Esophagus squamous epithelium (tissue), 4 donors: ENCODE measurements around the gene FAM222B.

Experiments
- POLR2A ChIP-seq, 4 donors: fragments of 450-650 bp; IDR thresholded peaks; one replicate each; pipeline ENCODE4 v1.6.1; 2017; ENCODE audit warnings: antibody characterized with exemption in 4 of 4, mild to moderate bottlenecking in 4 of 4, moderate library complexity in 3 of 4
- TF ChIP-seq, protein P1 (sequence below), 6 experiments: fragments of 450-650 bp in 4 of 6; fragments of 200-600 bp in 2 of 6; sonication (generic) in 2 of 6; IDR thresholded peaks; one replicate each; pipeline ENCODE4 v1.5.1; 2016 to 2019; ENCODE audit warnings: antibody characterized with exemption in 6 of 6, mild to moderate bottlenecking in 4 of 6, moderate library complexity in 4 of 6

DNA sequence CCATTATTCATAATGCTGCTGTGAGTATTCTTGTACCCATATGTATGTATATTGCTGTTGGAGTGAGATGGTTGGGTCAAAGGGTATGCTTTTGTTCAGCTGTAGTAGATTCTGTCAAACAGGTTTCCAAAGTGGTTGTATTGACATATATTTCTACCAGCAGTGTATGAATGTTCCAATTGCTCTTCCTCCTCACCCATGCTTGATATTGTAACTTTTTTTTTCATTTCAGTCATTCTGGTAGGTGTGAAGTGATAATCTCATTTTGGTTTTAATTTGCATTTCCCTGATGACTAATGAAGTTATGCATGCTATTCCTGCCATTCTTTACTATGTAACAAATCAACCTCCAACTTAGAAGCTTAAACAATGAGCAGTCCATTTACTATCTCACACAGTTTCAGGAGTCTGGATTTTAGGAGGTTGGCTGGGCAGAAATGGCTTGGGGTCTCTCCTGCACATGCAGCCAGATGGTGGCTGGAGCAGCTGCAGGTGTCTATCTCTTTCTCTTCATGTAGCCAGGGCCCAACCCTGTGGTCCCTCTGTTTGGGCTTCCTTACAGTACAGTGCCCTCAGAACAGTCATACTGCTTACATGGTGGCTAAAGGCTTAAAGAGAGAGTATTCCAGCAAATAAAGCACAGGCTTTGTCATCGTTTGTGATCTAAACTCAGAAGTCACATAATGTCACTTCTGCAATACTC is 33.4 kb upstream of the FAM222B start:
- TF ChIP-seq, protein P1, sequence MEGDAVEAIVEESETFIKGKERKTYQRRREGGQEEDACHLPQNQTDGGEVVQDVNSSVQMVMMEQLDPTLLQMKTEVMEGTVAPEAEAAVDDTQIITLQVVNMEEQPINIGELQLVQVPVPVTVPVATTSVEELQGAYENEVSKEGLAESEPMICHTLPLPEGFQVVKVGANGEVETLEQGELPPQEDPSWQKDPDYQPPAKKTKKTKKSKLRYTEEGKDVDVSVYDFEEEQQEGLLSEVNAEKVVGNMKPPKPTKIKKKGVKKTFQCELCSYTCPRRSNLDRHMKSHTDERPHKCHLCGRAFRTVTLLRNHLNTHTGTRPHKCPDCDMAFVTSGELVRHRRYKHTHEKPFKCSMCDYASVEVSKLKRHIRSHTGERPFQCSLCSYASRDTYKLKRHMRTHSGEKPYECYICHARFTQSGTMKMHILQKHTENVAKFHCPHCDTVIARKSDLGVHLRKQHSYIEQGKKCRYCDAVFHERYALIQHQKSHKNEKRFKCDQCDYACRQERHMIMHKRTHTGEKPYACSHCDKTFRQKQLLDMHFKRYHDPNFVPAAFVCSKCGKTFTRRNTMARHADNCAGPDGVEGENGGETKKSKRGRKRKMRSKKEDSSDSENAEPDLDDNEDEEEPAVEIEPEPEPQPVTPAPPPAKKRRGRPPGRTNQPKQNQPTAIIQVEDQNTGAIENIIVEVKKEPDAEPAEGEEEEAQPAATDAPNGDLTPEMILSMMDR (IDR thresholded peaks at IDR 0.05), result no peak
- no peak for TF ChIP-seq POLR2A (IDR thresholded peaks at IDR 0.05)
